HCT116 (cell line): ENCODE data around the gene SUB1. TPM values are rescaled to one million over a fixed set of nuclear protein-coding genes. Genes with fewer than 3 reads are reported as not detected.

Source experiments
- ATAC-seq: fragments of 200-7000 bp; cut with Tn5 transposase; 2 replicates; pipeline ENCODE4 v1.9.1; 2020; ENCODE audit warnings: mild to moderate bottlenecking, moderate library complexity
- BruUV-seq: library from RNA; stranded (reverse); fragments of 400-500 nt; replicated peaks from 2 replicates; lab custom pipeline; 2021; lab: Mats Ljungman, UMichigan
- CTCF ChIA-PET: fragments of 300-600 bp; sonication (Branson Sonifier 250); formaldehyde crosslinking; loops from one replicate; lab custom pipeline; 2021; ENCODE audit warnings: antibody characterized with exemption; lab: Charles Lee
- POLR2A ChIA-PET: fragments of 300-600, 350-600 bp; sonication (Branson Sonifier 250); formaldehyde crosslinking; loops from one replicate; lab custom pipeline; 2021; ENCODE audit warnings: antibody characterized with exemption; lab: Charles Lee
- RAD21 ChIA-PET, 2 experiments: fragments of 300-600 bp; sonication (Branson Sonifier 250); formaldehyde crosslinking; loops; one replicate each; lab custom pipeline; 2023; ENCODE audit warnings: low total read pairs in 2 of 2; ENCODE audit not compliant: uncharacterized antibody in 2 of 2, unreplicated experiment in 2 of 2, low non-redundant PET in 1 of 2; lab: Charles Lee
- DNase-seq: peaks from one replicate; pipeline ENCODE4 v3.0.0-alpha.2; 2010; ENCODE audit warnings: low read depth, low spot score
- H2AFZ ChIP-seq: fragments of 200-600 bp; shearing (Covaris generic), sonication (generic); 2 replicates; pipeline ENCODE4 v1.6.1; 2017; ENCODE audit warnings: low read depth, mixed run types, mixed read lengths, antibody characterized with exemption, low read length; ENCODE audit not compliant: poor library complexity, severe bottlenecking
- H3K27ac ChIP-seq: 2 replicates; pipeline ENCODE4 v1.5.1; 2012; ENCODE audit warnings: low read depth, low read length
- H3K27me3 ChIP-seq: fragments of 200-600 bp; sonication (generic); 2 replicates; pipeline ENCODE4 v1.6.1; 2016; ENCODE audit warnings: mixed run types, low read length, mixed read lengths; ENCODE audit not compliant: insufficient read depth
- H3K36me3 ChIP-seq, 2 experiments: fragments of 200-500 bp in 1 of 2; fragments of 200-600 bp in 1 of 2; sonication (Bioruptor generic) in 1 of 2; sonication (generic) in 1 of 2; 2 replicates each; pipeline versions ENCODE4 v1.5.1 to v1.6.1; 2014 to 2016; ENCODE audit warnings: low read length in 2 of 2, inconsistent platforms in 1 of 2, mixed read lengths in 1 of 2, mixed run types in 1 of 2; ENCODE audit not compliant: insufficient read depth in 2 of 2, control insufficient read depth in 1 of 2
- H3K4me1 ChIP-seq, 2 experiments: fragments of 200-600 bp in 1 of 2; sonication (generic) in 1 of 2; 2 replicates each; pipeline versions ENCODE4 v1.5.1 to v1.6.1; 2012 to 2017; ENCODE audit warnings: low read length in 2 of 2, inconsistent platforms in 1 of 2, mild to moderate bottlenecking in 1 of 2, mixed read lengths in 1 of 2, mixed run types in 1 of 2, moderate library complexity in 1 of 2; ENCODE audit not compliant: insufficient read depth in 2 of 2, control insufficient read depth in 1 of 2
- H3K4me2 ChIP-seq: fragments of 200-600 bp; sonication (generic); 2 replicates; pipeline ENCODE4 v1.6.1; 2017; ENCODE audit warnings: mixed run types, low read length, mixed read lengths
- H3K4me3 ChIP-seq, 2 experiments: fragments of 200-600 bp in 1 of 2; sonication (generic) in 1 of 2; replicated peaks in 1 of 2; 2 replicates each; pipeline ENCODE4 v1.5.1; 2011 to 2016; ENCODE audit warnings: low read length in 2 of 2, control low read depth in 1 of 2, low read depth in 1 of 2, mild to moderate bottlenecking in 1 of 2, mixed read lengths in 1 of 2, mixed run types in 1 of 2
- H3K79me2 ChIP-seq: fragments of 200-600 bp; sonication (generic); 2 replicates; pipeline ENCODE4 v1.6.1; 2017; ENCODE audit warnings: mild to moderate bottlenecking, mixed run types, low read length, moderate library complexity, mixed read lengths; ENCODE audit not compliant: insufficient read depth
- H3K9ac ChIP-seq: fragments of 200-600 bp; sonication (generic); 2 replicates; pipeline ENCODE4 v1.6.1; 2016; ENCODE audit warnings: low read length, mixed read lengths
- H3K9me2 ChIP-seq: fragments of 200-600 bp; sonication (generic), shearing (Covaris generic); 2 replicates; pipeline ENCODE4 v1.6.1; 2017; ENCODE audit warnings: mixed run types, mild to moderate bottlenecking, moderate library complexity; ENCODE audit not compliant: insufficient read depth
- H3K9me3 ChIP-seq, 2 experiments: fragments of 200-500 bp in 1 of 2; fragments of 200-600 bp in 1 of 2; sonication (Bioruptor generic) in 1 of 2; sonication (generic) in 1 of 2; 2 replicates each; pipeline ENCODE4 v1.6.1; 2014 to 2017; ENCODE audit warnings: low read length in 2 of 2, mixed read lengths in 2 of 2, inconsistent platforms in 1 of 2, low read depth in 1 of 2, mild to moderate bottlenecking in 1 of 2, mixed run types in 1 of 2, moderate library complexity in 1 of 2; ENCODE audit not compliant: control insufficient read depth in 1 of 2, insufficient read depth in 1 of 2
- H4K20me1 ChIP-seq: fragments of 200-600 bp; sonication (generic), shearing (Covaris generic); 2 replicates; pipeline ENCODE4 v1.6.1; 2017; ENCODE audit warnings: mixed run types, mild to moderate bottlenecking, moderate library complexity; ENCODE audit not compliant: insufficient read depth
- CBX3 ChIP-seq: IDR thresholded peaks from 2 replicates; pipeline ENCODE4 v1.6.1; 2012; ENCODE audit warnings: low read depth
- CEBPB ChIP-seq: IDR thresholded peaks from 2 replicates; pipeline ENCODE4 v1.6.1; 2012; ENCODE audit warnings: low read depth
- RAD21 ChIP-seq: IDR thresholded peaks from 2 replicates; pipeline ENCODE4 v1.6.1; 2012; ENCODE audit warnings: low read depth, mild to moderate bottlenecking
- ZFX ChIP-seq: fragments of 450-650 bp; IDR thresholded peaks from 2 replicates; pipeline ENCODE4 v1.6.1; 2017
- intact Hi-C: fragments of 100-400 bp; cut with micrococcal nuclease; formaldehyde crosslinking; loops from 2 replicates; pipeline ENCODE4 v1.10.0; 2022
- total RNA-seq: library from RNA; stranded (reverse); gene quantifications from one replicate; pipeline ENCODE4 v1.2.1, GENCODE V29; 2021; ENCODE audit not compliant: unreplicated experiment
- TF ChIP-seq, protein P1 (sequence below): IDR thresholded peaks from 2 replicates; pipeline ENCODE4 v1.6.1; 2012; ENCODE audit warnings: low read depth
- TF ChIP-seq, protein P2 (sequence below): IDR thresholded peaks from 2 replicates; pipeline ENCODE4 v1.6.1; 2011; ENCODE audit warnings: mild to moderate bottlenecking, low read length, moderate library complexity; ENCODE audit not compliant: insufficient replicate concordance; ENCODE audit errors: extremely low read depth

SUB1 gene
- total RNA-seq, 1 experiment from 2014 or later, result 216 TPM

DNA sequence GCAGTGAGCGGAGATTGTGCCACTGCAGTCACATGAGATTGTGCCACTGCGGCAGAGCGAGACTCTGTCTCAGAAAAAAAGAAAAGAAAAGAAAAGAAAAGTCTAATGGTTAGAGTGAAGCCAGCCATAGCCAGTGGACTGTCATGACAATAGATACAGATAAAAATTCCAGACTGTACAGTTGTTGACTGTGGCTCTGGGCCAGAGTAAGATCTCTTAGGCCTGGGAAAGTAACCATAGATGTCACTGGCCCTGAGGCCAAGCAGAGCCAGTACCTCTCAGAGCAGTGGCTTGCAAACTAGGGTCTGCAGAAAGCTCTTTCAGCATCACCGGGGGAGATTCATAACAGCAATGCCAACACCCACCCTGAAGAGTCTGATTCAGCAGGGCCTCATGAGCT lies 44.1 kb upstream of the SUB1 start:
- RAD21 ChIA-PET, result no interaction called here
- no TSS peak for BruUV-seq
- H3K27me3 ChIP-seq, result no peaks in the 10 kb centered on the region
- no peak overlapping the region for H3K9ac ChIP-seq
- H3K9me2 ChIP-seq, result no peaks in the 10 kb centered on the region
- no peak for DNase-seq
- no peak for ATAC-seq
- no peak overlapping the region for H2AFZ ChIP-seq
- no peaks in the 10 kb centered on the region for H3K9me3 ChIP-seq
- no peak overlapping the region for H3K4me3 ChIP-seq
- no peaks in the 10 kb centered on the region for H3K4me1 ChIP-seq
- no peaks in the 10 kb centered on the region for H3K79me2 ChIP-seq
- H4K20me1 ChIP-seq, result no peaks in the 10 kb centered on the region
- CTCF ChIA-PET, result no interaction called here
- H3K27ac ChIP-seq, result no peak overlapping the region
- no peaks in the 10 kb centered on the region for H3K36me3 ChIP-seq
- intact Hi-C loops, result no loop called here
- no peak overlapping the region for H3K4me2 ChIP-seq
- TF ChIP-seq, protein P1, sequence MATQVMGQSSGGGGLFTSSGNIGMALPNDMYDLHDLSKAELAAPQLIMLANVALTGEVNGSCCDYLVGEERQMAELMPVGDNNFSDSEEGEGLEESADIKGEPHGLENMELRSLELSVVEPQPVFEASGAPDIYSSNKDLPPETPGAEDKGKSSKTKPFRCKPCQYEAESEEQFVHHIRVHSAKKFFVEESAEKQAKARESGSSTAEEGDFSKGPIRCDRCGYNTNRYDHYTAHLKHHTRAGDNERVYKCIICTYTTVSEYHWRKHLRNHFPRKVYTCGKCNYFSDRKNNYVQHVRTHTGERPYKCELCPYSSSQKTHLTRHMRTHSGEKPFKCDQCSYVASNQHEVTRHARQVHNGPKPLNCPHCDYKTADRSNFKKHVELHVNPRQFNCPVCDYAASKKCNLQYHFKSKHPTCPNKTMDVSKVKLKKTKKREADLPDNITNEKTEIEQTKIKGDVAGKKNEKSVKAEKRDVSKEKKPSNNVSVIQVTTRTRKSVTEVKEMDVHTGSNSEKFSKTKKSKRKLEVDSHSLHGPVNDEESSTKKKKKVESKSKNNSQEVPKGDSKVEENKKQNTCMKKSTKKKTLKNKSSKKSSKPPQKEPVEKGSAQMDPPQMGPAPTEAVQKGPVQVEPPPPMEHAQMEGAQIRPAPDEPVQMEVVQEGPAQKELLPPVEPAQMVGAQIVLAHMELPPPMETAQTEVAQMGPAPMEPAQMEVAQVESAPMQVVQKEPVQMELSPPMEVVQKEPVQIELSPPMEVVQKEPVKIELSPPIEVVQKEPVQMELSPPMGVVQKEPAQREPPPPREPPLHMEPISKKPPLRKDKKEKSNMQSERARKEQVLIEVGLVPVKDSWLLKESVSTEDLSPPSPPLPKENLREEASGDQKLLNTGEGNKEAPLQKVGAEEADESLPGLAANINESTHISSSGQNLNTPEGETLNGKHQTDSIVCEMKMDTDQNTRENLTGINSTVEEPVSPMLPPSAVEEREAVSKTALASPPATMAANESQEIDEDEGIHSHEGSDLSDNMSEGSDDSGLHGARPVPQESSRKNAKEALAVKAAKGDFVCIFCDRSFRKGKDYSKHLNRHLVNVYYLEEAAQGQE, result no peak
- no peak for TF ChIP-seq RAD21
- TF ChIP-seq CBX3, result no peak
- TF ChIP-seq ZFX, result no peak
- POLR2A ChIA-PET, result no interaction called here

DNA sequence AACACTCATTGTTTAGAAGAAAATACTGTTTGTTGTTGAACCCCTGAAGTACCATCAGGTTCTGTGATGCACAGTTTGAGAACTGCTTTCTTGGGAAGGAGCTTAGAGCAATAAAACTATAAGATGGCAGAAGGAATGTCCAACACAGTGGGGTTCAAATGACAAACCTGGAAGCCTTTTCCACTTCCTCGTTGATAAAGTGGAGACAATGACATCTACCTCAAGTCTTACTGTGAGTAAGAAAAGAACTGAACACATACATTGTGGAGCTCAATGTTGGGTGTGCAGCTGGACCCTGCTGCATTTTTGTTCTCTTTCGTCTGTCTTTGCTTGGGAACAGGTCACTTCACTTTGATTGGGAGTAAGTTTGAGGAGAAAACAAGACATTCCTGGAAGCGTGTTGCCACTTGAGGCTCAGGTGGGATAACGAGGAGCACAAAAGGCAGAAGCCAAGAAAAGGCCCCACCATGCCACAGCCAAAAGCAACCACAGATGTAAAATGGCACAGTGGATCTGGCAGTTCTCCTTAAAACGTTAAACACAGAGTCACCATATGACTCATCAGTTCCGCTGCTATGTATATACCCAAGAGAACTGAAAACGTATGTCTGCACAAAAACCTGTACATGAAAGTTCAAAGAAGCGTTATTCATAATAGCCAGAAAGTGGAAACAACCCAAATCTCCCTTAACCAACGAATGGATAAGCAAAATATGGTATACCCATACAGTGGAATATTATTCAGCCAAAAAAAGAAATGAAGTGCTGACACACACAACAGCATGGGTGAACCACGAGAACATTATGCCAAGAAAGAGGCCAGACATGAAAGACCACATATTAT lies 42.9 kb upstream of the SUB1 start:
- BruUV-seq, result no TSS peak
- no peak overlapping the region for H3K9ac ChIP-seq
- no peak overlapping the region for H3K4me3 ChIP-seq
- H2AFZ ChIP-seq, result no peak overlapping the region
- no peaks in the 10 kb centered on the region for H3K36me3 ChIP-seq
- no peaks in the 10 kb centered on the region for H4K20me1 ChIP-seq
- intact Hi-C loops, result no loop called here
- no peaks in the 10 kb centered on the region for H3K79me2 ChIP-seq
- ChIA-PET RAD21 (interaction anchor here in 1 of 2 experiments (0.7 kb wide), 1 partner anchor 40 kb away, joined by 6 read pairs; no protein-coding TSS in a partner anchor), CTCF (no interaction called here), POLR2A (no interaction called here)
- no peaks in the 10 kb centered on the region for H3K9me2 ChIP-seq
- TF ChIP-seq CEBPB, result no peak
- TF ChIP-seq, protein P2, sequence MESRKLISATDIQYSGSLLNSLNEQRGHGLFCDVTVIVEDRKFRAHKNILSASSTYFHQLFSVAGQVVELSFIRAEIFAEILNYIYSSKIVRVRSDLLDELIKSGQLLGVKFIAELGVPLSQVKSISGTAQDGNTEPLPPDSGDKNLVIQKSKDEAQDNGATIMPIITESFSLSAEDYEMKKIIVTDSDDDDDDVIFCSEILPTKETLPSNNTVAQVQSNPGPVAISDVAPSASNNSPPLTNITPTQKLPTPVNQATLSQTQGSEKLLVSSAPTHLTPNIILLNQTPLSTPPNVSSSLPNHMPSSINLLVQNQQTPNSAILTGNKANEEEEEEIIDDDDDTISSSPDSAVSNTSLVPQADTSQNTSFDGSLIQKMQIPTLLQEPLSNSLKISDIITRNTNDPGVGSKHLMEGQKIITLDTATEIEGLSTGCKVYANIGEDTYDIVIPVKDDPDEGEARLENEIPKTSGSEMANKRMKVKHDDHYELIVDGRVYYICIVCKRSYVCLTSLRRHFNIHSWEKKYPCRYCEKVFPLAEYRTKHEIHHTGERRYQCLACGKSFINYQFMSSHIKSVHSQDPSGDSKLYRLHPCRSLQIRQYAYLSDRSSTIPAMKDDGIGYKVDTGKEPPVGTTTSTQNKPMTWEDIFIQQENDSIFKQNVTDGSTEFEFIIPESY, result no peak
- DNase-seq (no peak), ATAC-seq (no peak)
- no peak overlapping the region for H3K27ac ChIP-seq
- H3K27me3 ChIP-seq, result no peaks in the 10 kb centered on the region
- H3K4me1 ChIP-seq, result no peaks in the 10 kb centered on the region
- H3K4me2 ChIP-seq, result no peak overlapping the region
- no peaks in the 10 kb centered on the region for H3K9me3 ChIP-seq
